Ascending aorta (tissue), 2 donors: ENCODE data around the gene S100A14. TPM values are rescaled to one million over a fixed set of nuclear protein-coding genes. Genes with fewer than 3 reads are reported as not detected.

Experiments used
- DNase-seq, 2 donors: peaks; one replicate each; pipeline ENCODE4 v3.0.0-alpha.2; 2019; ENCODE audit warnings: low spot score in 2 of 2
- H3K27ac ChIP-seq, 2 donors: fragments of 200-600 bp; sonication (generic); one replicate each; pipeline ENCODE4 v1.5.1; 2016 to 2017; ENCODE audit warnings: mild to moderate bottlenecking in 1 of 2
- H3K27me3 ChIP-seq: fragments of 200-600 bp; sonication (generic); one replicate; pipeline ENCODE4 v1.5.1; 2017
- H3K36me3 ChIP-seq, 2 donors: fragments of 200-600 bp; sonication (generic); one replicate each; pipeline ENCODE4 v1.5.1; 2016
- H3K4me1 ChIP-seq, 2 donors: fragments of 200-600 bp; sonication (generic); one replicate each; pipeline ENCODE4 v1.5.1; 2016 to 2017; ENCODE audit warnings: mild to moderate bottlenecking in 1 of 2
- H3K4me3 ChIP-seq, 2 donors: fragments of 200-600 bp; sonication (generic); one replicate each; pipeline ENCODE4 v1.5.1; 2016 to 2017; ENCODE audit warnings: mild to moderate bottlenecking in 1 of 2
- H3K9me3 ChIP-seq, 2 donors: fragments of 200-600 bp; sonication (generic); one replicate each; pipeline ENCODE4 v1.5.1; 2016
- intact Hi-C: fragments of 100-400 bp; cut with DNase I; formaldehyde crosslinking; loops from one replicate; pipeline ENCODE4 v1.15.1; 2023
- total RNA-seq: library from RNA; depleted of rRNA; stranded (reverse); fragments of >200 nt; gene quantifications from one replicate; pipeline ENCODE4 v1.1.0, GENCODE V29; 2016
- TF ChIP-seq, protein P1 (sequence below), 3 experiments: fragments of 200-600 bp in 2 of 3; fragments of 450-650 bp in 1 of 3; sonication (generic) in 2 of 3; IDR thresholded peaks; one replicate each; pipeline ENCODE4 v1.5.1; 2016 to 2019; ENCODE audit warnings: antibody characterized with exemption in 3 of 3, mild to moderate bottlenecking in 1 of 3, moderate library complexity in 1 of 3

S100A14 gene
- total RNA-seq, 1 donor from 2014 or later, result 1.5 TPM

DNA sequence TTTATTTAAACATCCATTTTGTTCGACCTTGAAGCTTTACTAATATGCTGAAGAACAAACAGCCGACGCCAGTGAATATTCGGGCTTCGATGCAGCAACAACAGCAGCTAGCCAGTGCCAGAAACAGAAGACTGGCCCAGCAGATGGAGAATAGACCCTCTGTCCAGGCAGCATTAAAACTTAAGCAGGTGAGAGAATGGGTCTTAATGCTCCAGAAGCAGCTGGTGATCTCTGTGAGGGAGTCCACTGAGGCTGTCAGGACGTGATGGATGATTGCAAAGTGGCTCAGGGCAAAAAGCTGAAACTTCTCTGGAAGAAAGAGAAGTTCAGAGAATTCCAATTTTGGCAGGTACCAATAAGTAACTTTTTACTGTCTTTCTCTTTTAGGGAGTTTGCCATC is 22.1 kb upstream of the S100A14 start:
- Histone ChIP-seq H3K27me3 (no peaks in the 10 kb centered on the region), H3K27ac (no peak overlapping the region), H3K4me1 (peaks cover 7 to 15% of the 10 kb centered on the region in 2 donors), H3K9me3 (no peaks in the 10 kb centered on the region), H3K4me3 (no peak overlapping the region), H3K36me3 (peaks cover 56 to 69% of the 10 kb centered on the region in 2 donors)
- no peak for DNase-seq
- TF ChIP-seq, protein P1, sequence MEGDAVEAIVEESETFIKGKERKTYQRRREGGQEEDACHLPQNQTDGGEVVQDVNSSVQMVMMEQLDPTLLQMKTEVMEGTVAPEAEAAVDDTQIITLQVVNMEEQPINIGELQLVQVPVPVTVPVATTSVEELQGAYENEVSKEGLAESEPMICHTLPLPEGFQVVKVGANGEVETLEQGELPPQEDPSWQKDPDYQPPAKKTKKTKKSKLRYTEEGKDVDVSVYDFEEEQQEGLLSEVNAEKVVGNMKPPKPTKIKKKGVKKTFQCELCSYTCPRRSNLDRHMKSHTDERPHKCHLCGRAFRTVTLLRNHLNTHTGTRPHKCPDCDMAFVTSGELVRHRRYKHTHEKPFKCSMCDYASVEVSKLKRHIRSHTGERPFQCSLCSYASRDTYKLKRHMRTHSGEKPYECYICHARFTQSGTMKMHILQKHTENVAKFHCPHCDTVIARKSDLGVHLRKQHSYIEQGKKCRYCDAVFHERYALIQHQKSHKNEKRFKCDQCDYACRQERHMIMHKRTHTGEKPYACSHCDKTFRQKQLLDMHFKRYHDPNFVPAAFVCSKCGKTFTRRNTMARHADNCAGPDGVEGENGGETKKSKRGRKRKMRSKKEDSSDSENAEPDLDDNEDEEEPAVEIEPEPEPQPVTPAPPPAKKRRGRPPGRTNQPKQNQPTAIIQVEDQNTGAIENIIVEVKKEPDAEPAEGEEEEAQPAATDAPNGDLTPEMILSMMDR (IDR thresholded peaks at IDR 0.05), result no peak
- intact Hi-C loops, result no loop called here

DNA sequence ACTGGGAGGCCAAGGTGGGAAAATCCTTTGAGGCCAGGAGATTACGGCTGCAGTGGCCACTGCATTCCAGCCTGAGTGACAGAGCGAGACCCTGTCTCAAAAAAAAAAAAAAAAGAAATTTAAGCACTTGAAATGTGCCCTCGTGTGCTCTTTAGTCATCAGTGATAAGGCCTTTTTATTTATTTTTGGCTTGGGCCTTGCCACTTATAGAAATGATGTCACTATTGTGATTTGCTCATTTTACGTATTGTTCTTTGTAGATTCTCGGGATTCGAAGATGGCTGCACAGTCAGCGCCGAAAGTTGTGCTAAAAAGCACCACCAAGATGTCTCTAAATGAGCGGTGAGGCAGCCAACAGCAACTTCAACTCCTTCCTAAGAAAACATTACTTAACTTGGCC is 20.2 kb upstream of the S100A14 start:
- H3K36me3 ChIP-seq, result peaks cover 38 to 50% of the 10 kb centered on the region in 2 donors

DNA sequence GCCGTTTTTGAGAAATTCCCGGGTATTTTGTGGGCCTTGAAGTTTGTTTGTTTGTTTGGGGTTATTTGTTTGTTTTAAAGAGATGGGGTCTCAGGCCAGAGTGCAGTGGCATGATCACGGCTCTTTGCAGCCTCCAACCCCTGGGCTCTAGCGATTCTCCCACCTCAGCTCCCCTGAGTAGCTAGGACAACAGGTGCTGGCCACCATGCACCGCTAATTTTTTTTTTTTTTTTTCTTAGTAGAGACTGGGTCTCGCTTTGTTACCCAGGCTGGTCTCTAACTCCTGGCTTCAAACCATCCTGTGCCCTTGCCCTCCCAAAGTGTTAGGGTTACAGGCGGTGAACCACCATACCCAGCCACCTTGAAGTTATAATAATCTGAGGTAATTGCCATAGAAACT is 19.7 kb upstream of the S100A14 start:
- intact Hi-C loops, result loop anchor here (2.0 kb wide), 2 partner anchors 27 to 35 kb away; partner anchors contain the start of gene ILF2
- peaks cover 7 to 15% of the 10 kb centered on the region in 2 donors for H3K4me1 ChIP-seq
- no peak for DNase-seq
- H3K9me3 ChIP-seq, result no peaks in the 10 kb centered on the region
- TF ChIP-seq, protein P1 (IDR thresholded peaks at IDR 0.05), result no peak
- peaks cover 35 to 45% of the 10 kb centered on the region in 2 donors for H3K36me3 ChIP-seq
- peak overlapping the region; percentile 0 to 97 for H3K27ac ChIP-seq
- no peaks in the 10 kb centered on the region for H3K27me3 ChIP-seq
- H3K4me3 ChIP-seq, result peak overlapping the region; percentile 71 to 97

More for the DNA sequence above, 20.2 kb upstream of the S100A14 start:
- Histone ChIP-seq H3K4me1 (peaks cover 7 to 15% of the 10 kb centered on the region in 2 donors), H3K27me3 (no peaks in the 10 kb centered on the region), H3K9me3 (no peaks in the 10 kb centered on the region), H3K27ac (peak overlapping the region in 1 of 2 donors; percentile 2), H3K4me3 (no peak overlapping the region)
- DNase-seq, result no peak
- TF ChIP-seq, protein P1 (IDR thresholded peaks at IDR 0.05), result no peak
- intact Hi-C loops, result no loop called here

DNA sequence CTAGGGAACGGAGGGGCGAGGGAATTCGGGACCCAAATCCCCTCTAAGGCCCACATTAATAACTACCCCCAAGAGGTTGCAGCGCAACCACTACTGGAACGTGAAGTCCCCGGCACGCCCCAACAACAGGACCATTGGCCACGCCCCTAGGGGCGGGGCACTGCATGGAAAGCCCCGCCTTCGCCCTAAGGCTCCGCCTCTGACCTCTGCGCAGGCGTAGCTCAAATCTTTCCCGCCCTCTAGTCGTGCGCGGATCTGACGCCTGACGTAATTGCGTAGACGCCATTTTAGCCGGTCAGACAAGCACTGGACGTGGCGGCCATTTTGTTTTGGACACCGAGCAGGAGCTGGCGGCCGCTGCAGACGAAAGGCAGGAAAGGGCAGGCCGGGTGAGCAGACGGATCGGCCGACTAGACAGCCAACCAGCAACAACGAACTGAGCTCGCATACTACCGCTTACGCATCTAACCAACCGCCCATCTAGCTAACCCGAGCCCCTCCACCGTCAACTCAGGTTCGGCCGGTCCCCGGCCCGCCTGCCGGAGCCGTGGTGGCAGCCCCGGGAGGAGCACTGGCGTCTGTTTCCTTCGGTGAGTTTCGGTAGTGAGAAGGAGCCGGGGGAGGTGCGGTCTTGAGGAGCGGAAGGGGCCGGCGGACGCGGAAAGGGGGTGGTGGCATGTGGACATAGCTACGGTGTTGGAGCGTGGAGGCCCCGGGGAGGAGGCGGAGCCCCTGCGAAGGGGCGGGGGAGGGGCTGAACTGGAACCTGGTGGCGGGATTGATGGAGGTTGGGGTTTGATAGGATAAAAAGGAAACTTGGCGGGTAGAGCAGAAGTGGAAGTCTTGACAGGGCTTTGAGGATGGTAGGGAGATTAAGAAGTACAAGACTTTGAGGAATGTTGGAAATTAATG is 17.9 kb upstream of the S100A14 start, which contains the start of gene CHTOP:
Gene CHTOP, plus strand, starts transcription at position 313 of the 912 bp plus-strand sequence. CDS start 2,523 bp downstream, outside the sequence.
- peaks cover 7 to 24% of the 10 kb centered on the region in 2 donors for H3K4me1 ChIP-seq
- intact Hi-C loops, result loop anchor here (2.0 kb wide), 2 partner anchors 25 to 37 kb away; partner anchors contain the start of gene ILF2
- no peaks in the 10 kb centered on the region for H3K9me3 ChIP-seq
- peak; percentile 92 to 99 for DNase-seq
- H3K4me3 ChIP-seq, result peak within 1 kb of the TSS; percentile 71 to 97
- H3K27me3 ChIP-seq, result no peaks in the 10 kb centered on the region
- H3K27ac ChIP-seq, result peak within 1 kb of the TSS; percentile 97 to 100
- TF ChIP-seq, protein P1 (IDR thresholded peaks at IDR 0.05), result no peak
- H3K36me3 ChIP-seq, result peaks cover 19 to 27% of the 10 kb centered on the region in 2 donors

DNA sequence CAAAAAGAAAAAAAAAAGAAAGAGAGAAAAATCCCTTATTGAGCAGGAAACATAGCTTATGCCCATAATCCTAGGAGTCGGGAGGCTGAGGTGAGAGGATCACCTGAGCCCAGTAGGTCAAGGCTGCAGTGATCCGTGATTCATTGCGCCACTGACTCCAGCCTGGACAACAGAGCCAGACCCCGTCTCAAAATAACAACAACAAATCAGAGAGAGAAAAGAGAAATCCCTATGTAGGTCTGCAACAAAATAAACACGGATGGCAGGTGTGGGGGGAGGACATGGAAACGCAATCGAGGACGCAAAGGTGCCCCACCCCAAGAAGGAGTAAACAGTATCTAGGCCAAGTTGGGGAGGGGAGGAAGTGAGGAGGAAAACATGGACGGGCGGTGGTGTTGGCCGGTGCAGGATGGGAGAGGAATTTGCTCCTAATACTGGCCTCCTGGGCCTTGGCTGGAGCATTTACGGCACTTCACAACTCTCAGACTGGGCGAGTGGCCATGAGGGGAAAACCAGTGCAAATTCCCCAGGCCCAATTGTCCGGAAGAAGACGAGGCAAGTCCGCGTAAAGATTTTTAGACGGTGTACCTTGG is 17.1 kb upstream of the S100A14 start:
- no peaks in the 10 kb centered on the region for H3K9me3 ChIP-seq
- H3K27ac ChIP-seq, result peak overlapping the region; percentile 97 to 100
- H3K27me3 ChIP-seq, result no peaks in the 10 kb centered on the region
- no peak for DNase-seq
- TF ChIP-seq, protein P1 (IDR thresholded peaks at IDR 0.05), result no peak
- H3K4me1 ChIP-seq, result peaks cover 7 to 27% of the 10 kb centered on the region in 2 donors
- intact Hi-C loops, result no loop called here
- peak overlapping the region; percentile 71 to 97 for H3K4me3 ChIP-seq
- peaks cover 11 to 19% of the 10 kb centered on the region in 2 donors for H3K36me3 ChIP-seq
